DOHH2 (cell line): ENCODE measurements around the gene LDLRAD1.

Experiments
- H3F3A ChIP-seq: fragments of 200-600 bp; sonication (generic), shearing (Covaris generic); 2 replicates; pipeline ENCODE4 v1.6.0; 2016; ENCODE audit warnings: antibody characterized with exemption, mild to moderate bottlenecking; ENCODE audit not compliant: control insufficient read depth, insufficient read depth
- H3K27ac ChIP-seq: fragments of 200-600 bp; sonication (generic); 2 replicates; pipeline ENCODE4 v1.5.1; 2014; ENCODE audit warnings: low read depth, mild to moderate bottlenecking, low read length, moderate library complexity
- H3K27me3 ChIP-seq: fragments of 200-600 bp; sonication (generic); 2 replicates; pipeline ENCODE4 v1.6.1; 2014; ENCODE audit warnings: mild to moderate bottlenecking, low read length, mixed read lengths; ENCODE audit not compliant: control insufficient read depth
- H3K36me3 ChIP-seq: fragments of 200-600 bp; sonication (generic); 2 replicates; pipeline ENCODE4 v1.6.1; 2014; ENCODE audit warnings: mild to moderate bottlenecking, low read length, moderate library complexity, mixed read lengths; ENCODE audit not compliant: control insufficient read depth
- H3K4me1 ChIP-seq: fragments of 200-600 bp; sonication (generic); 2 replicates; pipeline ENCODE4 v1.6.1; 2014; ENCODE audit warnings: mild to moderate bottlenecking, low read length, mixed read lengths; ENCODE audit not compliant: control insufficient read depth
- H3K4me2 ChIP-seq: fragments of 200-600 bp; sonication (generic); 2 replicates; pipeline ENCODE4 v1.6.0; 2014; ENCODE audit warnings: mild to moderate bottlenecking, low read length, moderate library complexity
- H3K4me3 ChIP-seq: fragments of 200-600 bp; sonication (generic); 2 replicates; pipeline ENCODE4 v1.5.1; 2014; ENCODE audit warnings: mild to moderate bottlenecking, low read length, mixed read lengths
- H3K79me2 ChIP-seq: fragments of 200-600 bp; sonication (generic); 2 replicates; pipeline ENCODE4 v1.6.1; 2014; ENCODE audit warnings: mild to moderate bottlenecking, low read length, mixed read lengths; ENCODE audit not compliant: control insufficient read depth
- H3K9me2 ChIP-seq: fragments of 200-600 bp; sonication (generic); replicated peaks from 2 replicates; pipeline ENCODE4 v1.6.1; 2014; ENCODE audit warnings: mild to moderate bottlenecking, low read length, mixed read lengths; ENCODE audit not compliant: control insufficient read depth
- H3K9me3 ChIP-seq: fragments of 200-600 bp; sonication (generic); 2 replicates; pipeline ENCODE4 v1.6.1; 2014; ENCODE audit warnings: antibody characterized with exemption, low read length, mixed read lengths; ENCODE audit not compliant: control insufficient read depth, insufficient read depth
- H4K20me1 ChIP-seq: fragments of 200-600 bp; sonication (generic); 2 replicates; pipeline ENCODE4 v1.6.0; 2014; ENCODE audit warnings: low read depth, mild to moderate bottlenecking, antibody characterized with exemption, low read length, moderate library complexity; ENCODE audit not compliant: control insufficient read depth, insufficient read depth
- EZH2phosphoT487 ChIP-seq: fragments of 200-600 bp; sonication (generic); IDR thresholded peaks from 2 replicates; pipeline ENCODE4 v1.6.1; 2017; ENCODE audit warnings: borderline replicate concordance, mild to moderate bottlenecking, antibody characterized with exemption, low read length, moderate library complexity, mixed read lengths
- TF ChIP-seq, protein P1 (sequence below): fragments of 200-600 bp; sonication (generic); IDR thresholded peaks from one replicate; pipeline ENCODE4 v1.5.1; 2014; ENCODE audit warnings: antibody characterized with exemption, mild to moderate bottlenecking, low read depth, low read length; ENCODE audit not compliant: poor library complexity, severe bottlenecking

LDLRAD1 gene

GRCh38 chr1:54018635-54019034 lies 649 bp upstream of the LDLRAD1 start:
- TF ChIP-seq EZH2phosphoT487, result no peak
- TF ChIP-seq, protein P1, sequence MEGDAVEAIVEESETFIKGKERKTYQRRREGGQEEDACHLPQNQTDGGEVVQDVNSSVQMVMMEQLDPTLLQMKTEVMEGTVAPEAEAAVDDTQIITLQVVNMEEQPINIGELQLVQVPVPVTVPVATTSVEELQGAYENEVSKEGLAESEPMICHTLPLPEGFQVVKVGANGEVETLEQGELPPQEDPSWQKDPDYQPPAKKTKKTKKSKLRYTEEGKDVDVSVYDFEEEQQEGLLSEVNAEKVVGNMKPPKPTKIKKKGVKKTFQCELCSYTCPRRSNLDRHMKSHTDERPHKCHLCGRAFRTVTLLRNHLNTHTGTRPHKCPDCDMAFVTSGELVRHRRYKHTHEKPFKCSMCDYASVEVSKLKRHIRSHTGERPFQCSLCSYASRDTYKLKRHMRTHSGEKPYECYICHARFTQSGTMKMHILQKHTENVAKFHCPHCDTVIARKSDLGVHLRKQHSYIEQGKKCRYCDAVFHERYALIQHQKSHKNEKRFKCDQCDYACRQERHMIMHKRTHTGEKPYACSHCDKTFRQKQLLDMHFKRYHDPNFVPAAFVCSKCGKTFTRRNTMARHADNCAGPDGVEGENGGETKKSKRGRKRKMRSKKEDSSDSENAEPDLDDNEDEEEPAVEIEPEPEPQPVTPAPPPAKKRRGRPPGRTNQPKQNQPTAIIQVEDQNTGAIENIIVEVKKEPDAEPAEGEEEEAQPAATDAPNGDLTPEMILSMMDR, result no peak
- H3K4me1 ChIP-seq, result no peaks in the 10 kb centered on the region
- H3K9me3 ChIP-seq, result no peaks in the 10 kb centered on the region
- no peaks in the 10 kb centered on the region; the same call in 1 of the 2 replicates for H3K27me3 ChIP-seq
- no peaks in the 10 kb centered on the region for H4K20me1 ChIP-seq
- H3K4me2 ChIP-seq, result no peak overlapping the region
- no peaks in the 10 kb centered on the region for H3K9me2 ChIP-seq
- H3K4me3 ChIP-seq, result no peak overlapping the region
- H3K36me3 ChIP-seq, result no peaks in the 10 kb centered on the region
- H3K27ac ChIP-seq, result no peak overlapping the region
- no peaks in the 10 kb centered on the region for H3F3A ChIP-seq
- H3K79me2 ChIP-seq, result no peaks in the 10 kb centered on the region

GRCh38 chr1:54016343-54017282 lies 1.4 kb downstream of the LDLRAD1 start:
- H3K9me3 ChIP-seq, result no peaks in the 10 kb centered on the region
- H3K27me3 ChIP-seq, result no peaks in the 10 kb centered on the region; the same call in 1 of the 2 replicates
- no peaks in the 10 kb centered on the region for H3F3A ChIP-seq
- H3K4me1 ChIP-seq, result no peaks in the 10 kb centered on the region
- no peak overlapping the region for H3K27ac ChIP-seq
- no peaks in the 10 kb centered on the region for H3K36me3 ChIP-seq
- H3K79me2 ChIP-seq, result no peaks in the 10 kb centered on the region
- H3K4me2 ChIP-seq, result no peak overlapping the region
- no peak overlapping the region for H3K4me3 ChIP-seq
- TF ChIP-seq EZH2phosphoT487, result no peak
- TF ChIP-seq, protein P1, result no peak
- no peaks in the 10 kb centered on the region for H4K20me1 ChIP-seq
- H3K9me2 ChIP-seq, result no peaks in the 10 kb centered on the region

- H3K36me3 ChIP-seq, result no peaks in the 10 kb centered on the region
- no peaks in the 10 kb centered on the region for H3K9me2 ChIP-seq
- TF ChIP-seq, protein P1, result no peak
- no peak for TF ChIP-seq EZH2phosphoT487
- no peak overlapping the region for H3K4me3 ChIP-seq
- H4K20me1 ChIP-seq, result no peaks in the 10 kb centered on the region
- H3K27me3 ChIP-seq, result no peaks in the 10 kb centered on the region; the same call in 1 of the 2 replicates
- no peak overlapping the region for H3K27ac ChIP-seq
- no peaks in the 10 kb centered on the region for H3K4me1 ChIP-seq
- H3F3A ChIP-seq, result no peaks in the 10 kb centered on the region
- no peaks in the 10 kb centered on the region for H3K79me2 ChIP-seq
- H3K4me2 ChIP-seq, result no peak overlapping the region
- no peaks in the 10 kb centered on the region for H3K9me3 ChIP-seq
Observed at GRCh38 chr1:54014009-54014629, 3.9 kb downstream of the LDLRAD1 start.
